ENCODE measurements around the gene LCN6. TPM values are rescaled to one million over a fixed set of nuclear protein-coding genes. Genes with fewer than 3 reads are reported as not detected.

LCN6 gene
- total RNA-seq, 6 experiments from 2014 or later, result 0.26 to 0.63 TPM; not detected in 4

DNA sequence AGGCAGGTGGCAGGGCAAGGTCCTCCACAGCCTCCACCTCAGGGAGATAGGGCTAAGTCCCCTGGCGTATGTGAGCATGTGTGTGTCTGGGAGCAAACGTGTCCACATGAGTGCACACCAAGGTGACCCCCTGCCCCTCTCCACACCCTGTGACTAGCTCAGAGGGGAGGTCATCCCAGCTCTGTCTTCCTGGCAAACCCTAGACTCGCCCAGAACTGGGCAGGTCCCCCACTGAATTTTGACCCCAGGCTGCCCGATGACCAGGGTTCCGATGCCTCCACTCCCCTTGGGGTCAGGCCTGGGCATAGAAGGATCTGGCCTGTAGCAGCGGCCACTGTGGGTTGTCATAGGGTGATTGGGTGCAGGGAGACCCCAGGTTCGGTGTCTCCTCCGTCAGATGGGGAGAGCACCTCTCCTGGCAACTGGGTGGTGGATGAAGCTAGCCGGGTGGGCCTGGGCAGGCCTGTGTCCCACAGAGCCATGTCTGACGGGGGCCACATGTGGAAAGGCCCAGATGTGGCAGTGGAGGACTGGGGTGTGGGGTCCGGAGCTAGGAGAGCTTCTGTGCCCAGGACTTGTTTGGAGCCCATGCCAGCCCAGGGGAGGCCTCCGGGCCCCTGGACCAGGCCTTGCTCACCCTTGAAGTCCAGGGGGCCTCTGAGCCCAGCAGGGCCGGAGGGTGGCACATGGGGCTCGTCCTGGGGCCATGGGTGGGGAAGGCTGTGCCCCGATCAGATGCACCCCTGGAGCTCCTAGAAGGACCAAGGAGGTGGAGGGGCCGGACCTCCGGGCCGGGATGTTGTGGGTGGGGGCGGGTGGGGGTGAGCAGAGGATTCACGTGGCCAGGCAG lies 29.8 kb downstream of the LCN6 start:
- Histone ChIP-seq H3K4me1 (peaks cover 0 to 5% (median 0%) of the 10 kb centered on the region in 4 donors), H3K27ac (no peak overlapping the region), H3K36me3 (peaks cover 0 to 12% (median 8%) of the 10 kb centered on the region in 4 donors), H3K9me3 (no peaks in the 10 kb centered on the region), H3K4me3 (no peak overlapping the region), H3K27me3 (no peaks in the 10 kb centered on the region)
- ATAC-seq (no peak), DNase-seq (peak in 1 of 3 donors; percentile 52)
- TF ChIP-seq, protein P1, sequence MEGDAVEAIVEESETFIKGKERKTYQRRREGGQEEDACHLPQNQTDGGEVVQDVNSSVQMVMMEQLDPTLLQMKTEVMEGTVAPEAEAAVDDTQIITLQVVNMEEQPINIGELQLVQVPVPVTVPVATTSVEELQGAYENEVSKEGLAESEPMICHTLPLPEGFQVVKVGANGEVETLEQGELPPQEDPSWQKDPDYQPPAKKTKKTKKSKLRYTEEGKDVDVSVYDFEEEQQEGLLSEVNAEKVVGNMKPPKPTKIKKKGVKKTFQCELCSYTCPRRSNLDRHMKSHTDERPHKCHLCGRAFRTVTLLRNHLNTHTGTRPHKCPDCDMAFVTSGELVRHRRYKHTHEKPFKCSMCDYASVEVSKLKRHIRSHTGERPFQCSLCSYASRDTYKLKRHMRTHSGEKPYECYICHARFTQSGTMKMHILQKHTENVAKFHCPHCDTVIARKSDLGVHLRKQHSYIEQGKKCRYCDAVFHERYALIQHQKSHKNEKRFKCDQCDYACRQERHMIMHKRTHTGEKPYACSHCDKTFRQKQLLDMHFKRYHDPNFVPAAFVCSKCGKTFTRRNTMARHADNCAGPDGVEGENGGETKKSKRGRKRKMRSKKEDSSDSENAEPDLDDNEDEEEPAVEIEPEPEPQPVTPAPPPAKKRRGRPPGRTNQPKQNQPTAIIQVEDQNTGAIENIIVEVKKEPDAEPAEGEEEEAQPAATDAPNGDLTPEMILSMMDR (IDR thresholded peaks at IDR 0.05), result no peak
- TF ChIP-seq POLR2A (IDR thresholded peaks at IDR 0.05), result no peak
- 60% methylated on average over 1 of the region's 20 CpGs for WGBS (ENCODE audit: insufficient coverage, low coverage, low lambda C conversion rate, missing lambda C conversion rate)
- intact Hi-C loops (cut with DNase I), result no loop called here

DNA sequence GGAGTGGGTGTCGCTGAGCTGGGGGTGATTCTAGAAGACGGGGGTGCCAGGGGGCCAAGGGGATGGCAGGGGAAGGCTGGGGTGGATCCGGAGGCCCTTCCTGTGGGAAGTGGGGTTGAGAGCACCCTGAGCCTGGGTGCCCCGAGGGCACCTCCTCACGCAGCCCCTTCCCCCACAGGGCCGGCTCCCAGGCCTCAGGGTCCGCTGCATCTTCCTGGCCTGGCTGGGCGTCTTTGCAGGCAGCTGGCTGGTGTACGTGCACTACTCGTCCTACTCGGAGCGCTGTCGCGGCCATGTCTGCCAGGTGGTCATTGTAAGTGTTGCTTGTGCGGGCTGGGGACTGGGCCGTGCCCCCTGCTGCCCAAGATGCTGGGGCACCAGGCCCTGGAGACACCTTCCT lies 30.9 kb downstream of the LCN6 start:
- DNase-seq (no peak), ATAC-seq (no peak)
- Histone ChIP-seq H3K4me1 (peaks cover 0 to 5% (median 2%) of the 10 kb centered on the region in 4 donors), H3K36me3 (peaks cover 0 to 2% (median under 1%) of the 10 kb centered on the region in 4 donors), H3K4me3 (no peak overlapping the region), H3K27ac (no peak overlapping the region), H3K9me3 (no peaks in the 10 kb centered on the region), H3K27me3 (no peaks in the 10 kb centered on the region)
- WGBS (ENCODE audit: insufficient coverage, low coverage, low lambda C conversion rate, missing lambda C conversion rate), result 92% methylated on average over 2 of the region's 16 CpGs
- intact Hi-C loops (cut with DNase I), result no loop called here
- TF ChIP-seq POLR2A (IDR thresholded peaks at IDR 0.05), result no peak
- TF ChIP-seq, protein P1 (IDR thresholded peaks at IDR 0.05), result no peak

DNA sequence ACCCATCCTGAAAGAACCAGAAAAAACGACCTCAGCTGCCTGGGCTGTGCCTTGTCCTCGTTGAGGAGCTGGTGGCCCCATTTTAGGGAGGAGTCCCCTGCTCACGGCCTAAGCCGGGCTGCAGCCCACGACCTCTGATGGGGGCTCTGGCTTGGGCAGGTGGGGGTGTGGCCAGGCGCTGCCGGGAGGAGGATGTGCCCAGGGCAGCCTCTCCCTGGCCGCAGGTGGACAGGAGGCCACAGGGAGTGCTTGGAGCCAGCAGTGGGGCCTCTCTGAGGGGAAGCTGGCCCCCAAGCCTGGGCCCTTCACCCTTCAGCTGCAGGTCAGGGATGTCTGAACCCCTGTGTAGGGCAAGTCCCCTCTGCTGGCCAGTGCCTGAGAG lies 33.4 kb downstream of the LCN6 start:
- no peak for DNase-seq
- intact Hi-C loops (cut with DNase I), result no loop called here

DNA sequence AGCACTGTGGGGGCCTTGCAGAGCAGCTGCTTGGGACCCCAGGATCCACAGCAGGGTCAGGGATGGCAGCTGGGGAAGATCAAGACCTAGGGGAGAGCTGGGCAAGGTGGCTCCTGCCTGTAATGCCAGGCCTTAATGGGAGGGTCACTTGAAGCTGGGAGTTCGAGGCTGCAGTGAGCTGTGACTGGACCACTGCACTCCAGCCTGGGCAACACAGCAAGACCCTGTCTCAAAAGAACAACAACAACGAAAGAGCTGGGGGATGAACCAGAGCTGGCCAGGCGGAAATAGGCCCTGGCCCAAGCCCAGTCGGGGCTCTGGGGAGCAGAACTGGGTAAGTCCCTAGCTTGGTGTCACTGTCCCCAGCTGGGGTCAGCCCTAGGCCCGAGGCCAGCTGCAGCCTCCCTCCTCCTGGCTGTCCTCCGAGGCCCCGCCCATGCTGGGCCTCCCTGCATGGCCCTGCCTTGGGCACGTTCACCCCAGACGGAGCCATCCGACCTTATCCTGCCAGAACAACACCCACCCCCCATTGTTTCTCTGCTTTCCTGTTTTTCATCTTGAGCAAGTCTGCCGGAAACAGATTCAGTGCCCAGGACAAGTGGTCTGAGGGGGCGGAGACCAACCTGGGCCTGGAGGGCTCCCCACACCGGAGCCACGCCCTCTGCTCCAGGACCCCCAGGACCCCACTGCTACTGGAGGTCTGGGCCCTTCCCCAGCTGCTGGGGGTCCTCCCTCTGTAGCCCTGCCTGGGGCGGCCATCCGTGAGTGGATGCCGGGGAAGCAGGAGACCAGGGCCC lies 34.0 kb downstream of the LCN6 start:
- TF ChIP-seq, protein P1 (IDR thresholded peaks at IDR 0.05), result no peak
- no peak for TF ChIP-seq POLR2A (IDR thresholded peaks at IDR 0.05)
- Histone ChIP-seq H3K27ac (peak overlapping the region in 2 of 3 donors; percentile 24 to 33), H3K4me1 (peaks cover 0 to 12% (median 4%) of the 10 kb centered on the region in 4 donors), H3K4me3 (no peak overlapping the region), H3K27me3 (no peaks in the 10 kb centered on the region), H3K36me3 (no peaks in the 10 kb centered on the region), H3K9me3 (no peaks in the 10 kb centered on the region)
- whole genome bisulfite sequencing (ENCODE audit: insufficient coverage, low coverage, low lambda C conversion rate, missing lambda C conversion rate), result 42% methylated on average over 4 of the region's 17 CpGs
- ATAC-seq, result peak; percentile 48 to 66 (median 56)
- DNase-seq, result peak; percentile 57 to 66 (median 62)
- intact Hi-C loops (cut with DNase I), result no loop called here

More for the DNA sequence above, 33.4 kb downstream of the LCN6 start:
- TF ChIP-seq POLR2A (IDR thresholded peaks at IDR 0.05), result no peak
- TF ChIP-seq, protein P1 (IDR thresholded peaks at IDR 0.05), result no peak
- Histone ChIP-seq H3K4me3 (no peak overlapping the region), H3K27ac (peak overlapping the region in 2 of 3 donors; percentile 24 to 33), H3K27me3 (no peaks in the 10 kb centered on the region), H3K36me3 (no peaks in the 10 kb centered on the region), H3K4me1 (peaks cover 0 to 12% (median 5%) of the 10 kb centered on the region in 4 donors), H3K9me3 (no peaks in the 10 kb centered on the region)
- WGBS (ENCODE audit: insufficient coverage, low coverage, low lambda C conversion rate, missing lambda C conversion rate), result no CpG with 5 or more reads among the region's 8 CpGs
- peak in 1 of 4 donors; percentile 1 for ATAC-seq

All from right lobe of liver (tissue), 6 donors.